ENCODE data around the gene ABCA1. TPM values are rescaled to one million over a fixed set of nuclear protein-coding genes. Genes with fewer than 3 reads are reported as not detected.
A peak's percentile ranks its signal among the peaks of the same experiment; 100 is the strongest.
"Not testable (repeated sequence)": the region's sequence is repeated elsewhere in the genome, so short reads cannot be mapped to it uniquely, and the experiment has no call there.

Gene ABCA1
- total RNA-seq, 6 experiments from 2014 or later: 45.8 to 107 (median 61.4) TPM

DNA sequence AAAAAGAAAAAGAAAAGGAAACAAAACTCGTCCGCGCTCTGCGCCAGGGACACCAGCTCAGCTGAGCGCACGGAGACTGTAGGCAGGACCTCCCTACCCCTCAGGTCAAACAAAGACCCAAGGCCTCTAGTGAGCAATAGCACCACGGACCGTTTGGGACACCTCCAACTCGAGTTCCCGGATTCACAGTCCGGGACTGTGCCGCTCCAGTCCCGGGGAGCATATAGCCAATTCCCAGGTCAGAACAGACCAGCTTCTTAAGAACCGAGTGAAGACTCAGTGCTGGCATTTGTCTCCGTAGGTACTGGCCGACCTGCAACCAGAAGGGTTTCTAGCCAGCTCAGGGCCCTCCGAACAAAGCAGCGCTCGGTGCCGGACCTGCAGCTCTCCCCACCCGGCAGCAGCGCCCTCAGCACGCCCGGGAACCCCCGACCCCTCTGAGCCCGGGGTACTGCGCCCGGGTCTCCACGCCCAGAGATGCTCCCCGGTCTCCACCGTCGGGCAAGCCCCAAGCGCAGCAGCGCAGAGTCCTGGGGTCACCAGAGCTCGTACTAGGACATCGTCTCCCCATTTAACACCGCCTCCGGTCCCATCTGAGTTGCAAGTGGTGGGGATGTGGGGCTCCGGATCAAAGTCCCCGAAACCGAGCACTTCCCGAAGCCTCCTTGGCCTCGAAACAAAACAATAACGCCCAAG is 591 bp downstream of the ABCA1 start:
- TF ChIP-seq, protein P1, sequence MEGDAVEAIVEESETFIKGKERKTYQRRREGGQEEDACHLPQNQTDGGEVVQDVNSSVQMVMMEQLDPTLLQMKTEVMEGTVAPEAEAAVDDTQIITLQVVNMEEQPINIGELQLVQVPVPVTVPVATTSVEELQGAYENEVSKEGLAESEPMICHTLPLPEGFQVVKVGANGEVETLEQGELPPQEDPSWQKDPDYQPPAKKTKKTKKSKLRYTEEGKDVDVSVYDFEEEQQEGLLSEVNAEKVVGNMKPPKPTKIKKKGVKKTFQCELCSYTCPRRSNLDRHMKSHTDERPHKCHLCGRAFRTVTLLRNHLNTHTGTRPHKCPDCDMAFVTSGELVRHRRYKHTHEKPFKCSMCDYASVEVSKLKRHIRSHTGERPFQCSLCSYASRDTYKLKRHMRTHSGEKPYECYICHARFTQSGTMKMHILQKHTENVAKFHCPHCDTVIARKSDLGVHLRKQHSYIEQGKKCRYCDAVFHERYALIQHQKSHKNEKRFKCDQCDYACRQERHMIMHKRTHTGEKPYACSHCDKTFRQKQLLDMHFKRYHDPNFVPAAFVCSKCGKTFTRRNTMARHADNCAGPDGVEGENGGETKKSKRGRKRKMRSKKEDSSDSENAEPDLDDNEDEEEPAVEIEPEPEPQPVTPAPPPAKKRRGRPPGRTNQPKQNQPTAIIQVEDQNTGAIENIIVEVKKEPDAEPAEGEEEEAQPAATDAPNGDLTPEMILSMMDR (IDR thresholded peaks at IDR 0.05): no peak
- no peak for TF ChIP-seq POLR2A (IDR thresholded peaks at IDR 0.05)
- Histone ChIP-seq H3K36me3 (no peaks in the 10 kb centered on the region), H3K9me3 (no peaks in the 10 kb centered on the region), H3K4me1 (peaks cover 0 to 40% (median 9%) of the 10 kb centered on the region in 4 donors), H3K27me3 (no peaks in the 10 kb centered on the region), H3K4me3 (peak overlapping the region; percentile 69 to 90 (median 81)), H3K27ac (peak overlapping the region; percentile 78 to 80 (median 79))
- WGBS (ENCODE audit: insufficient coverage, low coverage, low lambda C conversion rate, missing lambda C conversion rate): under 1% methylated on average over 20 of the region's 44 CpGs
- ATAC-seq (peak; percentile 58 to 63 (median 60)), DNase-seq (peak; percentile 72 to 79 (median 78))
- intact Hi-C loops (cut with DNase I): loop anchor here in 1 of 2 donors (5.0 kb wide), 1 partner anchor 40 kb away; no protein-coding TSS in a partner anchor

DNA sequence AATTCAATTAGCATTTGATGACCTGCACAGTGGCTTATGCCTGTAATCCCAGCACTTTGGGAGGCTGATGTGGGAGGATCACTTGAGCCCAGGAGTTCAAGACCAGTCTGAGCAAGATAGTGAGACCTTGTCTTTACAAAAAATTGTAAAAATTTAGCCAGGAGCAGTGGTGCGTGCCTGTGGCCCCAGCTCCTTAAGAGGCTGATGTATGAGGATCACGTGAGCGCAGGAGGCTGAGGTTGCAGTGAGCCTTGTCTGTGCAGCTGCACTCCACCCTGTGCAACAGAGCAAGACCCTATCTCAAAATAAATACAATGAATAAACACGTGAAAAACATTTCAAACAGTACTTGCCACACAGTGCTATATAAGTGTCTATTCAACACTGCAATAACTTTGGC is 4.2 kb downstream of the ABCA1 start:
- DNase-seq: peak in 1 of 3 donors; percentile 46
- Histone ChIP-seq H3K27me3 (no peaks in the 10 kb centered on the region), H3K4me1 (peaks cover 0 to 65% (median 17%) of the 10 kb centered on the region in 4 donors), H3K9me3 (no peaks in the 10 kb centered on the region), H3K4me3 (no peak overlapping the region), H3K27ac (peak overlapping the region in 1 of 3 donors; percentile 34), H3K36me3 (no peaks in the 10 kb centered on the region)
- ATAC-seq: no peak
- intact Hi-C loops (cut with DNase I): no loop called here
- TF ChIP-seq, protein P1 (IDR thresholded peaks at IDR 0.05): no peak
- TF ChIP-seq POLR2A (IDR thresholded peaks at IDR 0.05): no peak
- 77% methylated on average over 4 of the region's 4 CpGs for WGBS (ENCODE audit: insufficient coverage, low coverage, low lambda C conversion rate, missing lambda C conversion rate)

DNA sequence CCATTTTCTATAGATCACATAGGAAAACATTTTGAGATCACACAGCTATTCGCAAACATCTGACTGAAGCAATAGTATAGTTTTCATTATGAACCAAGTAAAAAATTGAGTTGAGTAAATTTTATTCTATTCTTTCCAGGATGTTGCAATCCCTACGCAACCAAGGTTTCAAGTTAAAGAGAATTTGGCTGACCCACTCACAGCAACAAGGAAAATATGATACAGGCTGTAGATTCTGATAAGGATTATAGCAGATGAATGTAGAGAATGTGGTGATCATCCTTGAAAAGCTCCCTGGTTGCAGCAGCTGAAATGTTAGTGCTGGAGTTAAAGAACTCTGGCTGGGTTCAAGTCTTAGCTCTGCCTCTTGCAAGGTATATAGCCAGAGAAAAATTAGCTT is 4.7 kb downstream of the ABCA1 start:
- peaks cover 0 to 69% (median 19%) of the 10 kb centered on the region in 4 donors for H3K4me1 ChIP-seq

DNA sequence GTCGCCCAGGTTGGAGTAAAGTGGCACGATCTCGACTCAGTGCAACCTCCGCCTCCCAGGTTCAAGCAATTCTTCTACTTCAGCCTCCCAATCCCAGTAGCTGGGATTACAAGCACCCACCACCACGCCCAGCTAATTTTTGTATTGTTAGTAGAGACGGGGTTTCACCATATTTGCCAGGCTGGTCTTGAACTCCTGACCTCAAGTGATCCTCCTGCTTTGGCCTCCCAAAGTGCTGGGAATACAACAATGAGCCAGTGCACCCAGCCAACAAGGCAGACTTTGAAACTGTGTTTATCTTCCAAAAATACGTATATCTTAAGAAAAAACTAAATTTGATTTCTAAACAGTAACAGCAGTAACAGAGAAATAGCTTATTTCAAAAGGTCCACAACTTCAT is 5.2 kb downstream of the ABCA1 start:
- H3K27me3 ChIP-seq; DNase-seq; ATAC-seq; H3K4me3 ChIP-seq; intact Hi-C loops (cut with DNase I); H3K36me3 ChIP-seq; H3K9me3 ChIP-seq: not testable (repeated sequence)
- H3K4me1 ChIP-seq: peaks cover 0 to 75% (median 21%) of the 10 kb centered on the region in 4 donors
- peak overlapping the region in 1 of 3 donors; percentile 34 for H3K27ac ChIP-seq
- 81% methylated on average over 7 of the region's 7 CpGs for WGBS (ENCODE audit: insufficient coverage, low coverage, low lambda C conversion rate, missing lambda C conversion rate)

More for the DNA sequence above, 4.7 kb downstream of the ABCA1 start:
- ATAC-seq: no peak
- H3K9me3 ChIP-seq: no peaks in the 10 kb centered on the region
- intact Hi-C loops (cut with DNase I): no loop called here
- H3K27me3 ChIP-seq: no peaks in the 10 kb centered on the region
- WGBS (ENCODE audit: insufficient coverage, low coverage, low lambda C conversion rate, missing lambda C conversion rate): 16% methylated on average over 2 of the region's 2 CpGs
- no peaks in the 10 kb centered on the region for H3K36me3 ChIP-seq
- TF ChIP-seq, protein P1 (IDR thresholded peaks at IDR 0.05): no peak
- TF ChIP-seq POLR2A (IDR thresholded peaks at IDR 0.05): no peak
- DNase-seq: no peak
- H3K4me3 ChIP-seq: no peak overlapping the region
- H3K27ac ChIP-seq: peak overlapping the region in 1 of 3 donors; percentile 34

DNA sequence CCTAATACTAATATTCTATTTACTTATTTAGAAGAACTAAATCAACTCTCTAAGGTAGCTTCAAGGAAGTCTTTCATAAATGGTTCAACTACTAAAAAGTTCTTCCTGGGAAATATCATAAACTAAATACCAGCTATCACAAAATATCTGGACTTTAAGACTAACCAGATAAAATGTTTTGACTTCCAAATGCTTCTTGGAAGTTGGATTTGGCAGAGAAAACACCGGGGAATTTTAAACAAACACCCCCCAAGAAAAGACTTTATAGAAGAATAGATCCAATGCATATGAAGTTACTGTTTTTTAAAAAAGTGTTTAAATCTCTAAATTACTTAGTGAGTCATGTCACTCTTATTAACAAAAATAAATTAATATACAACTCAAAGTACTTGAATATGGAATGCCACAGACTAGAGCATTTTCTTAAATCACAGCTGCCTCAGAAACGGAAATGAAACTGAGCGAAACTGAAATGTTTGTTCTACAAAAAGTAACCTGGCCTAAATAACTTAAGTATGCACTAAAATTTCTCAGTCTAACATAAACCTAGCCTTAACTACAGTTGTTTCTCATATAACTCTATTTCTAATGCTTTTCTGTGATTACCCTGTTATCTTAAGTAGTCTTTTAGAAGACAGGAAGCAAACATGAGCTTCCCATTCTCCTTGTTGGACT is 6.8 kb downstream of the ABCA1 start:
- no peak for DNase-seq
- Histone ChIP-seq H3K27me3 (no peaks in the 10 kb centered on the region), H3K4me3 (no peak overlapping the region), H3K36me3 (no peaks in the 10 kb centered on the region), H3K27ac (peak overlapping the region in 1 of 3 donors; percentile 10), H3K4me1 (peaks cover 0 to 87% (median 28%) of the 10 kb centered on the region in 4 donors), H3K9me3 (no peaks in the 10 kb centered on the region)
- ATAC-seq: no peak
- 23% methylated on average over 3 of the region's 3 CpGs for WGBS (ENCODE audit: insufficient coverage, low coverage, low lambda C conversion rate, missing lambda C conversion rate)
- intact Hi-C loops (cut with DNase I): no loop called here
- no peak for TF ChIP-seq POLR2A (IDR thresholded peaks at IDR 0.05)
- TF ChIP-seq, protein P1 (IDR thresholded peaks at IDR 0.05): no peak

All from right lobe of liver (tissue), 6 donors.